GM10248 (cell line): Measurements from ENCODE around the gene OLA1.

Source experiments
- CTCF ChIA-PET: fragments of 300-600 bp; sonication (Branson Sonifier 250); formaldehyde crosslinking; extraction: SDS; loops from one replicate; lab custom pipeline; 2021; ENCODE audit warnings: antibody characterized with exemption; lab: Yijun Ruan, JAX
- POLR2A ChIA-PET: fragments of 350-650 bp; sonication (Branson Sonifier 250); formaldehyde crosslinking; extraction: SDS; loops from one replicate; lab custom pipeline; 2020; ENCODE audit warnings: antibody characterized with exemption; lab: Yijun Ruan, JAX
- DNase-seq: peaks from one replicate; pipeline ENCODE4 v3.0.0; 2012; ENCODE audit errors: extremely low spot score
- TF ChIP-seq, protein P1 (sequence below): IDR thresholded peaks from 2 replicates; pipeline ENCODE4 v1.5.1; 2012; ENCODE audit warnings: mild to moderate bottlenecking, low read depth; ENCODE audit errors: extremely low read depth, missing control alignments, control extremely low read depth

Gene OLA1

DNA sequence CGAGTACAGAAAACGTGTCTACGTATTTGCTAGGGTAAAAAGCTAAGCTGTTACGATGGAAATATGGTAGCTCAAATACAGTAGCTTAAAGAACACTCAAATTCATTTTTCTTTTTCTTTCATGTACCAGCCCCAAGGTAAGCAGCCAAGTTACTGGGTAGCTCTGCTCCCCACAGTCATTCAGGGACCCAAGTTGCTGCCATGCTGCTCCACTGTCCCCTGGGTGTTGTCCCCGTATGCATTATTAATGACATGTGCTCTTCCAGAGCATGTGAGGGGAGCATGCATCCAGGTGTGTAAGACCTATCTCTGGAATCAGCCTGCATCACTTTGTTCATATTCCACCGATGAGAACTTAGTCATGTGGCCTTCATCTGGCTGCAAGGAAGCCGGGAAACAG is 178.1 kb downstream of the OLA1 start:
- ChIA-PET POLR2A (no interaction called here), CTCF (no interaction called here)
- TF ChIP-seq, protein P1, sequence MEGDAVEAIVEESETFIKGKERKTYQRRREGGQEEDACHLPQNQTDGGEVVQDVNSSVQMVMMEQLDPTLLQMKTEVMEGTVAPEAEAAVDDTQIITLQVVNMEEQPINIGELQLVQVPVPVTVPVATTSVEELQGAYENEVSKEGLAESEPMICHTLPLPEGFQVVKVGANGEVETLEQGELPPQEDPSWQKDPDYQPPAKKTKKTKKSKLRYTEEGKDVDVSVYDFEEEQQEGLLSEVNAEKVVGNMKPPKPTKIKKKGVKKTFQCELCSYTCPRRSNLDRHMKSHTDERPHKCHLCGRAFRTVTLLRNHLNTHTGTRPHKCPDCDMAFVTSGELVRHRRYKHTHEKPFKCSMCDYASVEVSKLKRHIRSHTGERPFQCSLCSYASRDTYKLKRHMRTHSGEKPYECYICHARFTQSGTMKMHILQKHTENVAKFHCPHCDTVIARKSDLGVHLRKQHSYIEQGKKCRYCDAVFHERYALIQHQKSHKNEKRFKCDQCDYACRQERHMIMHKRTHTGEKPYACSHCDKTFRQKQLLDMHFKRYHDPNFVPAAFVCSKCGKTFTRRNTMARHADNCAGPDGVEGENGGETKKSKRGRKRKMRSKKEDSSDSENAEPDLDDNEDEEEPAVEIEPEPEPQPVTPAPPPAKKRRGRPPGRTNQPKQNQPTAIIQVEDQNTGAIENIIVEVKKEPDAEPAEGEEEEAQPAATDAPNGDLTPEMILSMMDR = no peak
- no peak for DNase-seq

DNA sequence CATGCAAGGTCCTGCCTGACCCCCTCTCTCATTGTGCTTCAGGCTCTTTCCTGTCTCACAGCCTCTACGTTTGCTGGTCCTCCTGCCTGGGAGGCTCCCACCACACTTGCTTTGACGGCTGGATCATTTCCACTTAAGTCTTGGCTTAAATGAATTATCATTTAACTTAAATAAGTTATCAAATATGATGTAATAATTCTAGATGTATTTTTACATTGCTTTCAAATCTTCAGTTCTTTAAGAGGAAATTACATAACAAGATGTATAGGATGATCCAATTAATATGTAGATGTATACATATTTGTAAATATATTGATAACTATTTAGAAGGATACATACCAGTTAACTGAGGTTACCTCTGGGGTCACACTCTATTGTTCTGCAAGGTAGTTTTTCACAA is 180.5 kb downstream of the OLA1 start:
- DNase-seq = no peak
- ChIA-PET CTCF (no interaction called here), POLR2A (no interaction called here)
- TF ChIP-seq, protein P1 = no peak

DNA sequence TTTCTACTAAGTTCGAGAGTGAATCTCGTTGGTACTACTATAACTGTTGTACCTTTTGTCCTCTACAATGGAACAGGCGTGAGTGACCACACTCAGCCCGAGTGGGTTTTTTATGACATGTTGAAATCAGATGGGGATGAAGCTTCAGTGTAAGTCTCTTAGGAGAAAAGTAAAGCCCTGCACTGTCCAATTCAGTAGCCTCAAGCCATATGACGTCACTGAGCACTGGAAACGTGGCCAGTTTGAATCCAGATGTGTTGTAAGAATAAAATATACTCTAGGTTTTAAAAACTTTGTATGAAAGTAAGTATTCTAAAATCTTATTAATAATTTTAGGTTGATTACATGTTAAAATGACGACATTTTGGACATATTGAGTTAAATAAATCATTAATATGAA is 181.5 kb downstream of the OLA1 start:
- DNase-seq = no peak
- POLR2A ChIA-PET = no interaction called here
- CTCF ChIA-PET = interaction anchor here (1.5 kb wide), 1 partner anchor 14 kb away, joined by 3 read pairs; no protein-coding TSS in a partner anchor
- TF ChIP-seq, protein P1 = no peak

DNA sequence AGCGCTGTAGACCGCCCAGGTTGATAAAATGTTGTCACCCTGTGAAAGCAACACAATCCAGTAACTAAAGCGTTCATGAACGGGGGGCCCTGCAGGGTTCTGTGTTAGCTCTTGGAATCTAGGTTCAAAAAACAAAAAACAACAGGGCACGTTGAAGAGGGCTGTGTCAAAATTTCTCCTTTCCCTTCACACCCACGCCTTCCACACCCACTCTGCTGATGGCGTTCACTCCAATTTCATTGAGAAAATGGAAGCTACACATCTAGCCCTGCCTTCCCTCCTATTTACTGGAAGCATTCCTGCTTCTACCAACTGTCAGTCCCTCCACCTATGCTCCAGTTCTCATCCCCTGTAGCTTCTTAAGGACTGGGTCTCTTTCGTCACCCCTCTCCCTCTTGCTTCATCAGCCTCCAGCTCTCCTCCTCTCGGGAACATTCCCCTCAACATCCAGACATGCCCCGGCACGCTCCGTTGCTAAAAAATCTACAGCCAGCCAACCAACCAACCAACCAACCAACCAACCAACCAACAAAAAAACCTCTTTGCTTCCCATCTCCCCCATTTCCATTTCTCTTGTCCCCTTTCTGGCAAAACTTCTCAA is 184.7 kb downstream of the OLA1 start:
- no peak for DNase-seq
- CTCF ChIA-PET = interaction anchor here (1.1 to 2.4 kb wide), 2 partner anchors 9 to 23 kb away, joined by 3 to 7 read pairs; no protein-coding TSS in a partner anchor
- TF ChIP-seq, protein P1 = no peak
- POLR2A ChIA-PET = no interaction called here

DNA sequence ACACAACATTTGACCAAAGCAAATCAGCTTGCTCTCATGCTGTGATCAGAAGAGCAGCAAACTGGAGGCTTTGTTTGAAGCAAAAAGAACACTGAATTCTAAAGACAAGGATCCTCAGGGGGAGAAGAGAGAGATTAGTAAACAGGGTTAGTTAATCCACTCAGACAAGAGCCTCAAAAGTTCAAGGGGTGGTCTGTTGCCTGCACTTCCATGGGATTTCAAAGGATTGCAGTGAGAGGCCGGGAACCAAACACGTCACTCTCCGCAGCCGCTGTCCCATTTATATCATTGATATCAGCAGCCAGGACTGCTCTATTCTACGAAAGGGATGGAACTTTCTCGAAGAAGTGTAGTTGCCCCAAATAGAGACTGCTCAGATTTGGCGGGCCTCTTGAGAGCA is 185.4 kb downstream of the OLA1 start:
- ChIA-PET CTCF (interaction anchor here (2.4 kb wide), 1 partner anchor 10 kb away, joined by 7 read pairs; no protein-coding TSS in a partner anchor), POLR2A (no interaction called here)
- TF ChIP-seq, protein P1 = no peak
- no peak for DNase-seq

DNA sequence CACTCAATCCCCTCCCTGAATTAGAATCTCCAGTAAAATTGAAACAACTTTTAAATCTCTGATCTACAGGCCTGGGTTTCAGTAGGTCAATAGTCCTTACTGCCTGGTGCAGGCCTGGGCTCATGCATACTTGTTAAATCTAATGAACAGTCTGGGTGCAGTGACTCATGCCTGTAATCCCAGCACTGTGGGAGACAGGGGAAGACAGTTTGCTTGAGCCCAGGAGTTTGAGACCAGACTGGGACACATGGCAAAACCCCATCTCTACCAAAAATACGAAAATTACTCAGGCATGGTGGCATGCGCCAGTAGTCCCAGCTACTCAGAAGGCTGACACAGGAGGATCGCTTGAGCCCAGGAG is 188.5 kb downstream of the OLA1 start:
- TF ChIP-seq, protein P1 = no peak
- no peak for DNase-seq
- POLR2A ChIA-PET = no interaction called here
- CTCF ChIA-PET = interaction anchor here (1.6 to 2.0 kb wide), 2 partner anchors 12 to 18 kb away, joined by 3 to 8 read pairs; no protein-coding TSS in a partner anchor
